GM19438 (cell line): Measurements from ENCODE around the gene HOXC12.

Source experiments
- ATAC-seq: cut with Tn5 transposase; IDR thresholded peaks from one replicate; pipeline ENCODE4 v1.9.1; 2021; ENCODE audit warnings: low read depth; ENCODE audit not compliant: unreplicated experiment

Gene HOXC12

GRCh38 chr12:53939141-53940108, 15.3 kb upstream of the HOXC12 start:
- no peak for ATAC-seq

- no peak for ATAC-seq
These were observed 14.2 kb upstream of the HOXC12 start for GRCh38 chr12:53940443-53941014.

GRCh38 chr12:53941187-53941586, 13.5 kb upstream of the HOXC12 start:
- no peak for ATAC-seq

GRCh38 chr12:53941750-53942149, 13.0 kb upstream of the HOXC12 start:
- ATAC-seq: no peak

- no peak for ATAC-seq
These were observed 12.2 kb upstream of the HOXC12 start for GRCh38 chr12:53942467-53942997.

GRCh38 chr12:53944209-53944608, 10.5 kb upstream of the HOXC12 start:
- no peak for ATAC-seq

- no peak for ATAC-seq
These were observed 9.5 kb upstream of the HOXC12 start for GRCh38 chr12:53944907-53945847.

- no peak for ATAC-seq
These were observed 7.0 kb upstream of the HOXC12 start for GRCh38 chr12:53947743-53948142.

- no peak for ATAC-seq
These were observed 5.8 kb upstream of the HOXC12 start for GRCh38 chr12:53948650-53949593.

- ATAC-seq: no peak
These were observed 4.9 kb upstream of the HOXC12 start for GRCh38 chr12:53949631-53950436.

- no peak for ATAC-seq
These were observed 4.3 kb upstream of the HOXC12 start for GRCh38 chr12:53950437-53950773.

- ATAC-seq: no peak
These were observed 3.7 kb upstream of the HOXC12 start for GRCh38 chr12:53950789-53951576.

GRCh38 chr12:53951577-53952334, 2.9 kb upstream of the HOXC12 start:
- no peak for ATAC-seq

- no peak for ATAC-seq
These were observed 2.4 kb upstream of the HOXC12 start for GRCh38 chr12:53952335-53952694.

- no peak for ATAC-seq
These were observed 1.6 kb upstream of the HOXC12 start for GRCh38 chr12:53952871-53953734.
